OCI-LY3 (cell line): ENCODE measurements around the gene KDM4E.

Source experiments
- H2AFZ ChIP-seq: fragments of 200-600, 300-600 bp; shearing (Covaris generic); 2 replicates; pipeline ENCODE4 v1.6.0; 2014; ENCODE audit warnings: antibody characterized with exemption, low read depth, low read length
- H3K27ac ChIP-seq: fragments of 200-600, 300-600 bp; sonication (generic); 2 replicates; pipeline ENCODE4 v1.5.1; 2014; ENCODE audit warnings: mild to moderate bottlenecking, low read length, moderate library complexity, mixed read lengths
- H3K27me3 ChIP-seq: fragments of 200-600, 300-600 bp; sonication (generic); 2 replicates; pipeline ENCODE4 v1.6.1; 2014; ENCODE audit warnings: low read depth, low read length, mixed read lengths
- H3K36me3 ChIP-seq: fragments of 200-600, 300-600 bp; sonication (generic); replicated peaks from 2 replicates; pipeline ENCODE3; 2014; ENCODE audit warnings: low read depth, low read length, mixed read lengths
- H3K4me1 ChIP-seq: fragments of 300-600, 200-600 bp; sonication (generic); 2 replicates; pipeline ENCODE4 v1.6.1; 2014; ENCODE audit warnings: low read length, mixed read lengths
- H3K4me2 ChIP-seq: fragments of 200-600, 300-600 bp; sonication (generic); 2 replicates; pipeline ENCODE4 v1.6.1; 2014; ENCODE audit warnings: low read length, mixed read lengths
- H3K4me3 ChIP-seq: fragments of 300-600, 200-600 bp; sonication (generic); 2 replicates; pipeline ENCODE4 v1.5.1; 2014; ENCODE audit warnings: antibody characterized with exemption, mild to moderate bottlenecking, low read length, moderate library complexity
- H3K79me2 ChIP-seq: fragments of 300-600, 200-600 bp; shearing (Covaris generic); 2 replicates; pipeline ENCODE4 v1.6.1; 2014; ENCODE audit warnings: mild to moderate bottlenecking, low read length, mixed read lengths
- H3K9ac ChIP-seq: fragments of 300-600, 200-600 bp; shearing (Covaris generic); 2 replicates; pipeline ENCODE4 v1.6.0; 2014; ENCODE audit warnings: mild to moderate bottlenecking, low read length, moderate library complexity
- H3K9me3 ChIP-seq: fragments of 200-600, 300-600 bp; shearing (Covaris generic); 2 replicates; pipeline ENCODE4 v1.6.1; 2014; ENCODE audit warnings: low read length, mixed read lengths; ENCODE audit not compliant: insufficient read depth
- H4K20me1 ChIP-seq: fragments of 200-600, 300-600 bp; sonication (generic); 2 replicates; pipeline ENCODE4 v1.6.1; 2016; ENCODE audit warnings: low read length, mixed read lengths; ENCODE audit not compliant: insufficient read depth
- CTCF ChIP-seq: fragments of 200-600, 300-600 bp; sonication (generic); IDR thresholded peaks from 2 replicates; pipeline ENCODE4 v1.5.1; 2014; ENCODE audit warnings: antibody characterized with exemption, low read length, low read depth
- EZH2phosphoT487 ChIP-seq: fragments of 200-600 bp; shearing (Covaris generic); IDR thresholded peaks from 2 replicates; pipeline ENCODE4 v1.6.1; 2018; ENCODE audit warnings: antibody characterized with exemption, mixed run types, low read depth

The KDM4E gene

GRCh38 chr11:95050595-95051202 is 25.6 kb downstream of the KDM4E start:
- H3K4me2 ChIP-seq: no peak overlapping the region
- no peaks in the 10 kb centered on the region for H4K20me1 ChIP-seq
- H3K27me3 ChIP-seq: no peaks in the 10 kb centered on the region
- H3K4me1 ChIP-seq: peaks cover 5% of the 10 kb centered on the region
- no peaks in the 10 kb centered on the region for H3K9me3 ChIP-seq
- no peak for TF ChIP-seq EZH2phosphoT487
- no peak for TF ChIP-seq CTCF
- H3K36me3 ChIP-seq: no peaks in the 10 kb centered on the region
- no peak overlapping the region for H3K27ac ChIP-seq
- H3K4me3 ChIP-seq: no peak overlapping the region
- no peak overlapping the region for H3K9ac ChIP-seq
- no peak overlapping the region for H2AFZ ChIP-seq
- no peaks in the 10 kb centered on the region for H3K79me2 ChIP-seq

GRCh38 chr11:95054356-95054755 is 29.3 kb downstream of the KDM4E start:
- H3K36me3 ChIP-seq: no peaks in the 10 kb centered on the region
- H3K4me3 ChIP-seq: no peak overlapping the region
- no peak overlapping the region for H3K9ac ChIP-seq
- no peak overlapping the region for H3K4me2 ChIP-seq
- H3K9me3 ChIP-seq: no peaks in the 10 kb centered on the region
- no peak overlapping the region for H2AFZ ChIP-seq
- H3K79me2 ChIP-seq: no peaks in the 10 kb centered on the region
- H3K27me3 ChIP-seq: no peaks in the 10 kb centered on the region
- H4K20me1 ChIP-seq: no peaks in the 10 kb centered on the region
- no peak for TF ChIP-seq CTCF
- no peak for TF ChIP-seq EZH2phosphoT487
- H3K4me1 ChIP-seq: peaks cover 5% of the 10 kb centered on the region
- H3K27ac ChIP-seq: no peak overlapping the region

DNA sequence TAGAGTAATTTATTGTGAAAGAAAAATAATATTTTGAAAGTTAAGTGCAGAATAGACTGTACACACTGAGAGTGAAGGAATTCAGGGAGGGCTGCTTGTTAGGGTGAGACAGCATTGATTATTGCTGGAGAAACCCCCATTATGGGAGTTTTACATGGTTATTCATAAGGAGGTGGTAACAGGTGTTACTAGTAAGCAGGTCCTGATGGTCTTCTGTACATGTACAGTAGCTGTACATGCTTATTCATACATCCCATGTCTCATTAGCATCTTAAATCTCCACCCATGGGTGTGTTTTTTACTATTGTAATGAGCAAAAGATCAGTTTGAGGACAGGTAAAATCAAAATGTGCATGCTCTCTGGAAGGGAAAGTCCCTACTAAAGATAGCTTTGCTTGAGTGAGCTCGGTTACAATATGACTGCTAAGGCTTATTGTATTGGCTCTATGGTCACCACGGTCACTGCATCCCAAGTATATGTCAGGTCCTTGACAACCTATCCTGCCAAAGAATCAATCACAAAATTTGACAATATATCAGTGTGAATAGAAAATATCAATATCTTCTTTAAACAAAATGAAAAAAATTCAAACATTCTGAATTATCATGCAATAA is 30.3 kb downstream of the KDM4E start:
- Histone ChIP-seq H3K4me1 (peaks cover 5% of the 10 kb centered on the region), H4K20me1 (no peaks in the 10 kb centered on the region), H2AFZ (no peak overlapping the region), H3K9me3 (no peaks in the 10 kb centered on the region), H3K79me2 (no peaks in the 10 kb centered on the region), H3K27me3 (0 out of 2 replicates have a peak, but pooled peaks cover 5% of the 10 kb centered on the region), H3K9ac (no peak overlapping the region), H3K4me3 (no peak overlapping the region), H3K4me2 (no peak overlapping the region), H3K27ac (no peak overlapping the region), H3K36me3 (no peaks in the 10 kb centered on the region)
- no peak for TF ChIP-seq EZH2phosphoT487
- no peak for TF ChIP-seq CTCF

- Histone ChIP-seq H3K9ac (no peak overlapping the region), H2AFZ (no peak overlapping the region), H3K79me2 (no peaks in the 10 kb centered on the region), H3K9me3 (no peaks in the 10 kb centered on the region), H3K4me3 (no peak overlapping the region), H3K27ac (no peak overlapping the region), H3K36me3 (no peaks in the 10 kb centered on the region), H4K20me1 (no peaks in the 10 kb centered on the region), H3K4me1 (peaks cover 5% of the 10 kb centered on the region), H3K4me2 (no peak overlapping the region), H3K27me3 (peaks cover 11% of the 10 kb centered on the region; the same call in 1 of the 2 replicates)
- TF ChIP-seq CTCF (no peak), EZH2phosphoT487 (no peak)
Measured at GRCh38 chr11:95057959-95058358, 32.9 kb downstream of the KDM4E start.
